Measurements from ENCODE around the gene ACTC1. TPM values are rescaled to one million over a fixed set of nuclear protein-coding genes. Genes with fewer than 3 reads are reported as not detected.

ACTC1 gene
- total RNA-seq, 4 donors from 2014 or later, result 0.41 to 3.4 TPM; not detected in 2

DNA sequence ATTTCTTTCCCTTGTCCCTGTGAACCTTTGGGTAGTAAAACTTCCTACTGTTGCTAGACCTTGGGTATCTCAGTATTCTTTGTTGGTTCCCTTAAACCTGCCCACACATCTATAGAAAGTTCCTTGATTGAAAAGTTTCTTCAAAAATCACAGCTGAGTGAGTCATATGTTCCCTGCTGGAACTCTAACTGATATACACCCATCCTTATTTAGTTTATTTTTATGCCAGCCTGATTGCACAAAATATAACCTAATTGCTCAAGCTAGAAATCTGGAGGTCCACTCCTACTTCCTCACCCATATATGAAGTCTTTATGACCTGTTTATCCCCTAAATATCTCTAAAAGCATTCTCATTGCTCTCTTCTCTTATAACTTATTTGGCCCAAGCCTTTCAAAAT lies 26.8 kb downstream of the ACTC1 start:
- in situ Hi-C loops (cut with MboI; ENCODE audit: low pct_ligation_motif_present in 1 of 4, low pct_unique_long_range_greater_than_20kb in 1 of 4, low sequenced_read_pairs in 3 of 4), result no loop called here

DNA sequence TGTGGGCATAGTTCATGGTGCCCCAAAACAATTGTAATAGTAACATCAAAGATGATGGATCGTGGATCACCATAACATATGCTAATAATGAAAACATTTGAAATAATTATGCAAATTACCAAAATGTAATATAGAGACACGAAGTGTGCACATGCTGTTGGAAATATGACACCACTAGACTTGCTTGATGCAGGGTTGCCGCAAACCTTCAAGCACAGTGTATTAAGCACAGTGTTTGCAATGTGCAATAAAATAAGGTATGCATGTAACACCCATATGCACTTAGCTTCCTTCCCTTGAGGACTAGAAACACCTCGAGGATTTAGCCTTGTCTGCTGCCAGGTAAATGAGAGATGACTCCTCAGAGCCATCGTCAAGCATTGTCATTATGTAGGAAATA lies 29.6 kb downstream of the ACTC1 start:
- TF ChIP-seq EP300 (IDR thresholded peaks at IDR 0.05; ENCODE audit: low read depth) (no peak), POLR2A (IDR thresholded peaks at IDR 0.05) (no peak), POLR2AphosphoS5 (IDR thresholded peaks at IDR 0.05) (no peak)
- TF ChIP-seq, protein P1, sequence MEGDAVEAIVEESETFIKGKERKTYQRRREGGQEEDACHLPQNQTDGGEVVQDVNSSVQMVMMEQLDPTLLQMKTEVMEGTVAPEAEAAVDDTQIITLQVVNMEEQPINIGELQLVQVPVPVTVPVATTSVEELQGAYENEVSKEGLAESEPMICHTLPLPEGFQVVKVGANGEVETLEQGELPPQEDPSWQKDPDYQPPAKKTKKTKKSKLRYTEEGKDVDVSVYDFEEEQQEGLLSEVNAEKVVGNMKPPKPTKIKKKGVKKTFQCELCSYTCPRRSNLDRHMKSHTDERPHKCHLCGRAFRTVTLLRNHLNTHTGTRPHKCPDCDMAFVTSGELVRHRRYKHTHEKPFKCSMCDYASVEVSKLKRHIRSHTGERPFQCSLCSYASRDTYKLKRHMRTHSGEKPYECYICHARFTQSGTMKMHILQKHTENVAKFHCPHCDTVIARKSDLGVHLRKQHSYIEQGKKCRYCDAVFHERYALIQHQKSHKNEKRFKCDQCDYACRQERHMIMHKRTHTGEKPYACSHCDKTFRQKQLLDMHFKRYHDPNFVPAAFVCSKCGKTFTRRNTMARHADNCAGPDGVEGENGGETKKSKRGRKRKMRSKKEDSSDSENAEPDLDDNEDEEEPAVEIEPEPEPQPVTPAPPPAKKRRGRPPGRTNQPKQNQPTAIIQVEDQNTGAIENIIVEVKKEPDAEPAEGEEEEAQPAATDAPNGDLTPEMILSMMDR (IDR thresholded peaks at IDR 0.05), result no peak
- no peak for DNase-seq
- H3K9me3 ChIP-seq, result no peaks in the 10 kb centered on the region
- no peak overlapping the region for H3K4me3 ChIP-seq
- in situ Hi-C loops (cut with MboI; ENCODE audit: low pct_ligation_motif_present in 1 of 4, low pct_unique_long_range_greater_than_20kb in 1 of 4, low sequenced_read_pairs in 3 of 4), result no loop called here
- H3K27me3 ChIP-seq, result no peaks in the 10 kb centered on the region
- H3K36me3 ChIP-seq, result no peaks in the 10 kb centered on the region
- 58 to 70% methylated on average over 3 to 5 of the region's 5 CpGs for WGBS, 2 donors (ENCODE audit: low coverage in 1 of 2)
- intact Hi-C loops (cut with DNase I; ENCODE audit: low total_unique reads), result no loop called here
- H3K4me1 ChIP-seq, result no peaks in the 10 kb centered on the region
- H3K27ac ChIP-seq, result no peak overlapping the region

More for the DNA sequence above, 26.8 kb downstream of the ACTC1 start:
- DNase-seq, result no peak
- no peak for TF ChIP-seq EP300 (IDR thresholded peaks at IDR 0.05; ENCODE audit: low read depth)
- no peak for TF ChIP-seq POLR2A (IDR thresholded peaks at IDR 0.05)
- TF ChIP-seq, protein P1 (IDR thresholded peaks at IDR 0.05), result no peak
- TF ChIP-seq POLR2AphosphoS5 (IDR thresholded peaks at IDR 0.05), result no peak
- H3K27ac ChIP-seq, result no peak overlapping the region
- H3K27me3 ChIP-seq, result no peaks in the 10 kb centered on the region
- intact Hi-C loops (cut with DNase I; ENCODE audit: low total_unique reads), result no loop called here
- H3K4me3 ChIP-seq, result no peak overlapping the region
- no peaks in the 10 kb centered on the region for H3K4me1 ChIP-seq
- H3K9me3 ChIP-seq, result no peaks in the 10 kb centered on the region
- H3K36me3 ChIP-seq, result no peaks in the 10 kb centered on the region

DNA sequence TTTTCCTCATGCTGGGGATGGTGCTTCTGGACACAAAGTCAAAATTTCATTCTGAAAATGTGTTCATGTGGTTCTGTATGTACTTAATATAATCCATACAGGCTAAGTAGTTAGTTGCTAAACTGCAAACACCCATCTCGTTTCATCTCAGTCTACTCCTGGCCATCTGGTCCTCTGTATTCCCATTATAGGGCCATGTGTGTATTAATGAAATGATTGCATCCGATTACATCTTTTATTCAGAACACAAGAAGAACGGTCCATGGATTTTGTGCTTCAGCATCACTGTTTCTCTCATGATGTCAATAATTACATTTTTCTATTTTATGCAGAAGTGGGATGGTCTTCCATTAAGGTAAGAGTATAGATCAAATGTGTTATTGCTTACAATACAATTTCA lies 34.4 kb downstream of the ACTC1 start:
- intact Hi-C loops (cut with DNase I; ENCODE audit: low total_unique reads), result no loop called here
- Histone ChIP-seq H3K36me3 (no peaks in the 10 kb centered on the region), H3K27me3 (peaks cover 19% of the 10 kb centered on the region), H3K9me3 (no peaks in the 10 kb centered on the region), H3K4me3 (no peak overlapping the region), H3K4me1 (no peaks in the 10 kb centered on the region), H3K27ac (no peak overlapping the region)
- in situ Hi-C loops (cut with MboI; ENCODE audit: low pct_ligation_motif_present in 1 of 4, low pct_unique_long_range_greater_than_20kb in 1 of 4, low sequenced_read_pairs in 3 of 4), result no loop called here
- 81 to 85% methylated on average over 3 of the region's 3 CpGs for WGBS, 2 donors (ENCODE audit: low coverage in 1 of 2)
- TF ChIP-seq POLR2A (IDR thresholded peaks at IDR 0.05) (no peak), EP300 (IDR thresholded peaks at IDR 0.05; ENCODE audit: low read depth) (no peak), POLR2AphosphoS5 (IDR thresholded peaks at IDR 0.05) (no peak)
- TF ChIP-seq, protein P1 (IDR thresholded peaks at IDR 0.05), result no peak
- no peak for DNase-seq

DNA sequence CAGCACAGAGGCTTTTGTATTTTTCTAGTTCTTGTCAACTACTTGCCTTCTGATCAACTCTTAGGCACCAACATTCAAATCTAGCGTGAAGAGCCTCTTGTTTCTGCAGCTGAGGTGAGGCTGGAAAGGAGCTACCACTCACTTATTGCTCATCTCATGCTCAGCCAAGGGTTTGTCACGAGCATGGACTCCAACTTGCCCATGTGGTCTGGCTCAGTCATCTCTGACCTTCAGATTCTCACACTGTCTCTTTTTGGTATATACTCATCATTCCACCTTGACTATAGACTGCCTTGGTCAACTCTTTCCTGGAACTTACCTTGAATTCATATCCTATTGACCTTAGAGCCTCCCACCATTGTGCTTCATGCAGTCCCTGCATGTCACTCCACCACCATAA lies 35.4 kb downstream of the ACTC1 start:
- intact Hi-C loops (cut with DNase I; ENCODE audit: low total_unique reads) (no loop called here), in situ Hi-C loops (cut with MboI; ENCODE audit: low pct_ligation_motif_present in 1 of 4, low pct_unique_long_range_greater_than_20kb in 1 of 4, low sequenced_read_pairs in 3 of 4) (no loop called here)
- 48 to 60% methylated on average over 1 to 2 of the region's 2 CpGs for WGBS, 2 donors (ENCODE audit: low coverage in 1 of 2)
- peaks cover 28% of the 10 kb centered on the region for H3K27me3 ChIP-seq
- TF ChIP-seq POLR2AphosphoS5 (IDR thresholded peaks at IDR 0.05) (no peak), POLR2A (IDR thresholded peaks at IDR 0.05) (no peak), EP300 (IDR thresholded peaks at IDR 0.05; ENCODE audit: low read depth) (no peak)
- TF ChIP-seq, protein P1 (IDR thresholded peaks at IDR 0.05), result no peak
- no peak overlapping the region for H3K27ac ChIP-seq
- no peaks in the 10 kb centered on the region for H3K36me3 ChIP-seq
- no peak overlapping the region for H3K4me3 ChIP-seq
- H3K4me1 ChIP-seq, result peaks cover 0 to 1% (median under 1%) of the 10 kb centered on the region in 4 donors
- DNase-seq, result no peak
- no peaks in the 10 kb centered on the region for H3K9me3 ChIP-seq
